ENCODE results near the gene NFKBIL1. TPM values are rescaled to one million over a fixed set of nuclear protein-coding genes. Genes with fewer than 3 reads are reported as not detected.

The NFKBIL1 gene
- total and polyA plus RNA-seq, 9 of the 15 experiments (the other 6 are each of a cell fraction or from before 2014, with no cell fraction given): 0.49 to 33.1 (median 7.6) TPM

DNA sequence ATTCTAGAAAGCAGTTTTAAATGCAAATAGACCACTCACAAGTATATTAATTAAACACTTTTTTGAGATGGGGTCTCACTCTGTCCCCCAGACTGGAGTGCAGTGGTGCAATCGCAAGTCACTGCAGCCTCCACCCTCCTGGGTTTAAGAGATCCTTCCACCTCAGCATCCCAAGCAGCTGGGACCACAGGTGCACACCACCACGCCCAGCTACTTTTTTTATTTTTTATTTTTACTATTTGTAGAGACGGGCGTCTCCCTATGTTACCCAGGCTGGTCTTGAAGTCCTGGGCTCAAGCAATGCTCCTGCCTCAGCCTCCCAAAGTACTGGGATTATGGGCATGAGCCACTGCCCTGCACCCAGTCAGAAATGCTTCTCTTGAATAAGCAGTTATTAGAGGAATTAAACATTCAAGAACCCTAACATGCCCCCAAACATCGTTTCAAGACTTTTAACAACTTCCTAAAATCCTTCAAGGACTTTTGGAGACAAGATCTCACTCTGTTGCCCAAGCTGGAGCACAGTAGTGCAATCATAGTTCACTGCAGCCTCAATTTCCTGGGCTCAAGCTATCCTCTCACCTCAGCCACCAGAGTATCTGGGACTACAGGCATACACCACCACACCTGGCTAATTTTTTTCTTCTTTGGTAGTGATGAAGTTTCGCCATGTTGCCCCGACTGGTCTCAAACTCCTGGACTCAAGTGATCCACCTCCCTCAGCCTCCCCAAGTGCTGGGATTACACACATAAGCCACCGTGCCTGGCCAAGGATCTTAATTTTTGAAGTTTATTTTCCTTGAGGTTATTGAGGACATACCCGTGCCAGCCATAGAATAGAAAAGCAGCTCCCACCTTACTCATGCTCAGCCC is 15.4 kb upstream of the NFKBIL1 start (continued):
- TF ChIP-seq SNRNP70 (optimal IDR thresholded peaks at IDR 0.05; ENCODE audit: low read depth, low read length): no peak
- TF ChIP-seq CREBBP (IDR thresholded peaks at IDR 0.05; ENCODE audit: low read depth, low read length): no peak
- TF ChIP-seq BCOR (IDR thresholded peaks at IDR 0.05): no peak
- TF ChIP-seq ZKSCAN8 (CRISPR knock-in tag; IDR thresholded peaks at IDR 0.05): no peak
- no peak for TF ChIP-seq ZNF143 (CRISPR knock-in tag; IDR thresholded peaks at IDR 0.05)
- no peak for TF ChIP-seq ZNF316 (IDR thresholded peaks at IDR 0.05)
- peak; percentile 75 for TF ChIP-seq POLR2A (conservative IDR thresholded peaks at IDR 0.05)
- TF ChIP-seq, protein P1, sequence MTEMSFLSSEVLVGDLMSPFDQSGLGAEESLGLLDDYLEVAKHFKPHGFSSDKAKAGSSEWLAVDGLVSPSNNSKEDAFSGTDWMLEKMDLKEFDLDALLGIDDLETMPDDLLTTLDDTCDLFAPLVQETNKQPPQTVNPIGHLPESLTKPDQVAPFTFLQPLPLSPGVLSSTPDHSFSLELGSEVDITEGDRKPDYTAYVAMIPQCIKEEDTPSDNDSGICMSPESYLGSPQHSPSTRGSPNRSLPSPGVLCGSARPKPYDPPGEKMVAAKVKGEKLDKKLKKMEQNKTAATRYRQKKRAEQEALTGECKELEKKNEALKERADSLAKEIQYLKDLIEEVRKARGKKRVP (CRISPR knock-in tag; IDR thresholded peaks at IDR 0.05): no peak
- TF ChIP-seq KLF10 (CRISPR knock-in tag; IDR thresholded peaks at IDR 0.05): no peak
- TF ChIP-seq PYGO2 (tag; IDR thresholded peaks at IDR 0.05): no peak
- TF ChIP-seq MEF2A (IDR thresholded peaks at IDR 0.05; ENCODE audit: control insufficient read depth, low read depth, low read length): no peak
- TF ChIP-seq NBN (IDR thresholded peaks at IDR 0.05; ENCODE audit: low read depth): no peak
- TF ChIP-seq, protein P2, sequence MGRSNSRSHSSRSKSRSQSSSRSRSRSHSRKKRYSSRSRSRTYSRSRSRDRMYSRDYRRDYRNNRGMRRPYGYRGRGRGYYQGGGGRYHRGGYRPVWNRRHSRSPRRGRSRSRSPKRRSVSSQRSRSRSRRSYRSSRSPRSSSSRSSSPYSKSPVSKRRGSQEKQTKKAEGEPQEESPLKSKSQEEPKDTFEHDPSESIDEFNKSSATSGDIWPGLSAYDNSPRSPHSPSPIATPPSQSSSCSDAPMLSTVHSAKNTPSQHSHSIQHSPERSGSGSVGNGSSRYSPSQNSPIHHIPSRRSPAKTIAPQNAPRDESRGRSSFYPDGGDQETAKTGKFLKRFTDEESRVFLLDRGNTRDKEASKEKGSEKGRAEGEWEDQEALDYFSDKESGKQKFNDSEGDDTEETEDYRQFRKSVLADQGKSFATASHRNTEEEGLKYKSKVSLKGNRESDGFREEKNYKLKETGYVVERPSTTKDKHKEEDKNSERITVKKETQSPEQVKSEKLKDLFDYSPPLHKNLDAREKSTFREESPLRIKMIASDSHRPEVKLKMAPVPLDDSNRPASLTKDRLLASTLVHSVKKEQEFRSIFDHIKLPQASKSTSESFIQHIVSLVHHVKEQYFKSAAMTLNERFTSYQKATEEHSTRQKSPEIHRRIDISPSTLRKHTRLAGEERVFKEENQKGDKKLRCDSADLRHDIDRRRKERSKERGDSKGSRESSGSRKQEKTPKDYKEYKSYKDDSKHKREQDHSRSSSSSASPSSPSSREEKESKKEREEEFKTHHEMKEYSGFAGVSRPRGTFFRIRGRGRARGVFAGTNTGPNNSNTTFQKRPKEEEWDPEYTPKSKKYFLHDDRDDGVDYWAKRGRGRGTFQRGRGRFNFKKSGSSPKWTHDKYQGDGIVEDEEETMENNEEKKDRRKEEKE (IDR thresholded peaks at IDR 0.05; ENCODE audit: borderline replicate concordance in 1 of 2, control insufficient read depth in 1 of 2, low read depth in 2 of 2, low read length in 1 of 2): no peak
- TF ChIP-seq DACH1 (IDR thresholded peaks at IDR 0.05; ENCODE audit: partially characterized antibody): no peak
- TF ChIP-seq ELF2 (CRISPR knock-in tag; IDR thresholded peaks at IDR 0.05): no peak
- TF ChIP-seq, protein P3, sequence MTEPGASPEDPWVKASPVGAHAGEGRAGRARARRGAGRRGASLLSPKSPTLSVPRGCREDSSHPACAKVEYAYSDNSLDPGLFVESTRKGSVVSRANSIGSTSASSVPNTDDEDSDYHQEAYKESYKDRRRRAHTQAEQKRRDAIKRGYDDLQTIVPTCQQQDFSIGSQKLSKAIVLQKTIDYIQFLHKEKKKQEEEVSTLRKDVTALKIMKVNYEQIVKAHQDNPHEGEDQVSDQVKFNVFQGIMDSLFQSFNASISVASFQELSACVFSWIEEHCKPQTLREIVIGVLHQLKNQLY (CRISPR knock-in tag; conservative IDR thresholded peaks at IDR 0.05): no peak
- TF ChIP-seq ZNF764 (CRISPR knock-in tag; IDR thresholded peaks at IDR 0.05; ENCODE audit: low read depth): no peak
- no peak for TF ChIP-seq CBFA2T3 (IDR thresholded peaks at IDR 0.05)
- TF ChIP-seq RFX5 (IDR thresholded peaks at IDR 0.05; ENCODE audit: low read depth, low read length): no peak
- no peak for TF ChIP-seq COPS2 (conservative IDR thresholded peaks at IDR 0.05)
- no peak for TF ChIP-seq DMBX1 (CRISPR knock-in tag; IDR thresholded peaks at IDR 0.05; ENCODE audit: borderline replicate concordance)
- no peak for TF ChIP-seq FUS (optimal IDR thresholded peaks at IDR 0.05; ENCODE audit: low read depth, low read length)
- no peak for TF ChIP-seq STAT5B (CRISPR knock-in tag; IDR thresholded peaks at IDR 0.05)
- TF ChIP-seq FOXM1 (IDR thresholded peaks at IDR 0.05; ENCODE audit: low read depth): no peak
- TF ChIP-seq FOXM1 (CRISPR knock-in tag; IDR thresholded peaks at IDR 0.05; ENCODE audit: low read depth): 0 out of 2 replicates have a peak, but pooled peaks have one; percentile 33
- TF ChIP-seq ETV5 (CRISPR knock-in tag; IDR thresholded peaks at IDR 0.05; ENCODE audit: low read depth): no peak
- TF ChIP-seq ZNF24 (IDR thresholded peaks at IDR 0.05): no peak
